Progenitor cell of endocrine pancreas (in vitro differentiated cells): Measurements from ENCODE around the gene DPY30. TPM values are rescaled to one million over a fixed set of nuclear protein-coding genes. Genes with fewer than 3 reads are reported as not detected.

Source experiments
- DNase-seq: peaks from one replicate; pipeline ENCODE4 v3.0.0; 2021; ENCODE audit warnings: low spot score; ENCODE audit not compliant: unreplicated experiment
- H3K27ac Mint-ChIP-seq: 2 replicates; pipeline ENCODE4 v1.8.0; 2021; ENCODE audit warnings: mild to moderate bottlenecking, moderate library complexity, mixed read lengths
- H3K27me3 Mint-ChIP-seq: 2 replicates; pipeline ENCODE4 v1.8.0; 2021; ENCODE audit warnings: mixed read lengths
- H3K36me3 Mint-ChIP-seq: 2 replicates; pipeline ENCODE4 v1.8.0; 2022; ENCODE audit warnings: mixed read lengths; ENCODE audit not compliant: insufficient read depth
- H3K4me1 Mint-ChIP-seq: 2 replicates; pipeline ENCODE4 v1.8.0; 2021; ENCODE audit warnings: low read depth, mixed read lengths
- H3K4me3 Mint-ChIP-seq: 2 replicates; pipeline ENCODE4 v1.8.0; 2021; ENCODE audit warnings: low read depth, mild to moderate bottlenecking, moderate library complexity, mixed read lengths
- H3K9me3 Mint-ChIP-seq: 2 replicates; pipeline ENCODE4 v1.8.0; 2021; ENCODE audit warnings: low read depth, mixed read lengths
- total RNA-seq: library from RNA; stranded (reverse); gene quantifications from 2 replicates; pipeline ENCODE4 v1.2.1, GENCODE V29; 2021
- TF ChIP-seq, protein P1 (sequence below): fragments of 200-600 bp; sonication (generic); IDR thresholded peaks from one replicate; pipeline ENCODE4 v1.5.0; 2021; ENCODE audit warnings: antibody characterized with exemption, mild to moderate bottlenecking; ENCODE audit not compliant: unreplicated experiment

Gene DPY30
- total RNA-seq, 1 donor from 2014 or later = 101 TPM

DNA sequence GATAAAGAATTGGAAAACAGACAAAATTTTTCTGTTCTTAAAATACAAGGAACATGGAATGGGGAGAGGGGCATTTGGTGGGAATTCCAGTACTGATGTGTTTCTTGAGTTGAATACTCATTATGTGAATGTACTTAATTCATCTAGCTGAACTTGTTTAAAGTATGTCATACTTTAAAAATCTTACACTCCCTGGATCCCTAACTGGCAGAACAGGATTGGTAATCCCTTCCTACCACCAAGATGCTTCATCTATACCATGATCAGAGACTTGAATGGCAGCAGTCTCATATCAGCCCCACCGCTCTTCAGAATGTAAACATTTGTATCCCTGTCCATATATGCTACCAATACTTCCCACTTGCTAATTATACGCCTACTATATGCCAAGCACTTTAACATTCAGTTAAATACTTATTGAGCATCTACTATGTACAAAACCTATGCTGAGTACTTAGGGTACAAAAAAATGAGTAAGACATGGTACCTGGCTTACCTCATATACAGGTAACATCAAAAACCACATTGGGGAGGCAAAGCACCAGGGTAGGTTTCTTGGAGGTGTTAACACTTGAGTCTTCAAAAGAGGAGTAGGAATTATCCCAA is 34.1 kb downstream of the DPY30 start:
- no peak overlapping the region for H3K27ac Mint-ChIP-seq

DNA sequence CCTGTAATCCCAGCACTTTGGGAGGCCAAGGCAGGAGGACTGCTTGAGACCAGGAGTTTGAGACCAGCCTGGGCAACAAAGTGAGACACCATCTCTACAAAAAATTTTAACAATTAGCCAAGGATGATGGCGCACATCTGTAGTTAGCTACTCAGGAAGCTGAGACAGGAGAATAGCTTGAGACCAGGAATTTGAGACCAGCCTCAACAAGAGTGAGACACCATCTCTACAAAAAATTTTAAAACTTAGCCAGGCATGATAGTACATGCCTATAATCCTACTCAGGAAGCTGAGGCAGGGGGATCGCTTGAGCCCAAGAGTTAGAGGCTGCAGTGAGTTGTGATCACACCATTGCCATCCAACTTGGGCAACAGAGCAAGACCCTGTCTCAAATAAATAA is 35.8 kb downstream of the DPY30 start:
- Mint-ChIP-seq H3K27me3 (no peaks in the 10 kb centered on the region), H3K4me1 (peaks cover 28% of the 10 kb centered on the region), H3K27ac (no peak overlapping the region), H3K36me3 (peaks cover 4% of the 10 kb centered on the region), H3K4me3 (no peak overlapping the region), H3K9me3 (no peaks in the 10 kb centered on the region)
- TF ChIP-seq, protein P1, sequence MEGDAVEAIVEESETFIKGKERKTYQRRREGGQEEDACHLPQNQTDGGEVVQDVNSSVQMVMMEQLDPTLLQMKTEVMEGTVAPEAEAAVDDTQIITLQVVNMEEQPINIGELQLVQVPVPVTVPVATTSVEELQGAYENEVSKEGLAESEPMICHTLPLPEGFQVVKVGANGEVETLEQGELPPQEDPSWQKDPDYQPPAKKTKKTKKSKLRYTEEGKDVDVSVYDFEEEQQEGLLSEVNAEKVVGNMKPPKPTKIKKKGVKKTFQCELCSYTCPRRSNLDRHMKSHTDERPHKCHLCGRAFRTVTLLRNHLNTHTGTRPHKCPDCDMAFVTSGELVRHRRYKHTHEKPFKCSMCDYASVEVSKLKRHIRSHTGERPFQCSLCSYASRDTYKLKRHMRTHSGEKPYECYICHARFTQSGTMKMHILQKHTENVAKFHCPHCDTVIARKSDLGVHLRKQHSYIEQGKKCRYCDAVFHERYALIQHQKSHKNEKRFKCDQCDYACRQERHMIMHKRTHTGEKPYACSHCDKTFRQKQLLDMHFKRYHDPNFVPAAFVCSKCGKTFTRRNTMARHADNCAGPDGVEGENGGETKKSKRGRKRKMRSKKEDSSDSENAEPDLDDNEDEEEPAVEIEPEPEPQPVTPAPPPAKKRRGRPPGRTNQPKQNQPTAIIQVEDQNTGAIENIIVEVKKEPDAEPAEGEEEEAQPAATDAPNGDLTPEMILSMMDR = no peak
- no peak for DNase-seq

More for the DNA sequence above, 34.1 kb downstream of the DPY30 start:
- no peaks in the 10 kb centered on the region for H3K27me3 Mint-ChIP-seq
- DNase-seq = no peak
- no peaks in the 10 kb centered on the region for H3K9me3 Mint-ChIP-seq
- H3K4me3 Mint-ChIP-seq = no peak overlapping the region
- TF ChIP-seq, protein P1 = no peak
- peaks cover 33% of the 10 kb centered on the region for H3K4me1 Mint-ChIP-seq
- H3K36me3 Mint-ChIP-seq = peaks cover 4% of the 10 kb centered on the region

DNA sequence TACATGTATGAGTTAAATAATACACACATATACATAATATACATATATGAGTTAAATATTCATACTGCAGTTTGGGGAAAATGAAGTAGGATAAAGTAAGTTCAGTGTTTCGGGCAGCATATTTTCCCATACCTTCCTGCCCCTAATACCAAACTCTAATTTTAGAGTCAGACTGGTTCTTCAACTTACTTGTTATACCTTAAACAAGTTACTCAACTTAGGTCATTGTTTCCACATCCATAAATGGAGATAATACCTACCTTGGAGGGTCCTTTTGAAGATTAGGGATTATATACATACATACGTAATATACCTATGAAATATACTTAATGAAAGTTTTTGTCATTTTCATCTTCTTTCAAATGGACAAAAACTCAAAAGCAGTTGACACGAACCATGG is 37.2 kb downstream of the DPY30 start:
- H3K27me3 Mint-ChIP-seq = no peaks in the 10 kb centered on the region
- no peak for DNase-seq

DNA sequence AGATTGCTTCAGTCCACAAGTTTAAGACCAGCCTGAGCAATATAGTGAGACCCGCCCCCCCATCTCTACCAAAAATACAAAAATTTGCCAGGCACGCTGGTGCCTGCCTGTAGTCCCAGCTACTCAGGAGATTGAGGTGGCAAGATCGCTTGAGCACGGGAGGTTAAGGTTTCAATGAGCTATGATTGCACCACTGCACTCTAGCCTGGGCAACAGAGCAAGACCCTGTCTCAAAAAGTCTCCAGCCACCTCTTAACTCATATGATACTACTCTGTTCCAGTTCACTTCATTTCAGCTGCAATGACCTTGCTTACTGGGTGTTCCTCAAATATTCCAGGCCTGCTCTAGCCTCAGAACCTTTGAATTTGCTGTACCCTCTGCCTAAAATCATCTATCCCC is 40.2 kb downstream of the DPY30 start:
- Mint-ChIP-seq H3K27ac (no peak overlapping the region), H3K36me3 (peaks cover 5% of the 10 kb centered on the region), H3K9me3 (no peaks in the 10 kb centered on the region), H3K27me3 (no peaks in the 10 kb centered on the region), H3K4me1 (peaks cover 4% of the 10 kb centered on the region), H3K4me3 (no peak overlapping the region)
- TF ChIP-seq, protein P1 = no peak
- DNase-seq = no peak

More for the DNA sequence above, 37.2 kb downstream of the DPY30 start:
- peaks cover 4% of the 10 kb centered on the region for H3K36me3 Mint-ChIP-seq
- peaks cover 19% of the 10 kb centered on the region for H3K4me1 Mint-ChIP-seq
- H3K27ac Mint-ChIP-seq = no peak overlapping the region
- TF ChIP-seq, protein P1 = no peak
- no peaks in the 10 kb centered on the region for H3K9me3 Mint-ChIP-seq
- no peak overlapping the region for H3K4me3 Mint-ChIP-seq

DNA sequence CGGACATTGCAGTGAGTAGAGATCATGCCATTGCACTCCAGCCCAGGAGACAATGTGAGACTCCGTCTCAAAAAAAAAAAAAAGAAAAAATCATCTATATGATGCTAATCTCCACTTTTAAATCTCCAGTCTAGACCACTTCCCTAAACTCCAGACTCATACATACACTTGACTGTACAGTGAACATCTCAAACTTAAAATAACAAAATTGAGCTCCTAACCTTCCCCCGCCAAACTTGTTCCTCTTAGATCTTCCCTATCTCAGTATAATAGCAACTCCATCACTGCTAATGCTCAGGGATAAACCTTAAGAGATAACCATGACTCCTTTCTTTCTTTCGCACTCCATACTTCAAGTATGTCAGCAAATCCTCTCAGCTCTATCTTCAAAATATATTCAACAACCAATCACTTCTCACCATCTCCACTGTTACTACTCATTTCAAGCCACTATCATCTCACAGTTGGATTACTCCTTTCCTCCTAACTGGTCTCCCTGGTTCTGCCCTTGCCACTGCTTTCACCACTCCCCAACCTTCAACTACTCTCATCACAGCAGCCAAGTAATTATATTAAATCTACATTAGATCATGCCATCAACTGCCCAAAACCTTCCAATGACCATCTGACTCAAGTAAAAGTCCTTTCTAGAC is 40.7 kb downstream of the DPY30 start:
- H3K9me3 Mint-ChIP-seq = no peaks in the 10 kb centered on the region
- H3K27ac Mint-ChIP-seq = no peak overlapping the region

More for the DNA sequence above, 40.7 kb downstream of the DPY30 start:
- Mint-ChIP-seq H3K4me1 (peaks cover 4% of the 10 kb centered on the region), H3K27me3 (no peaks in the 10 kb centered on the region), H3K4me3 (no peak overlapping the region), H3K36me3 (peaks cover 5% of the 10 kb centered on the region)
- TF ChIP-seq, protein P1 = no peak
- DNase-seq = no peak
